ENCODE data around the gene LILRB5. TPM values are rescaled to one million over a fixed set of nuclear protein-coding genes. Genes with fewer than 3 reads are reported as not detected.
"Not testable (repeated sequence)": the region's sequence is repeated elsewhere in the genome, so short reads cannot be mapped to it uniquely, and the experiment has no call there.

The LILRB5 gene
- total RNA-seq, 1 donor from 2014 or later: not detected

GRCh38 chr19:54277111-54277615, 20.1 kb upstream of the LILRB5 start:
- DNase-seq (ENCODE audit: low read depth in 2 of 2): not testable (repeated sequence)

DNA sequence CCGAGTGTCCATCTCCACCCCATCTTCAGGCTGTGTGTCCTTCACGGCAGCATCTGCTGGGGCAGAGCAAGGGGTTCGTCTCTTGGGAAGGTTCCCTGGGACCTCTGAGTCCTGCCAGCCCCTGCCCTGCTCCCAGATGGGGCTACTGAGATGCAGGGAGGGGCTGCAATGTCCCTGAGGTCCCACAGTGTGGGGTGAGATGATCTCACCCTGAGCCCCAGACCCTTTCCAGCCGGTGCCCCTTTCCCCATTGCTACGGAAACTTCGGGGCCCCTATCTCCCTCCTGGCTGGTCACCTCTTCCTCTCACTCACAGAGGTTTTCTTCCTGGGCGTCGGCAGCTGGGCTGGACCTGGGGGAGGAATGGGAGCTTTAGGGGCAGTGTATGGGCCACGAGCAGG, 18.9 kb upstream of the LILRB5 start:
- no peak for DNase-seq (ENCODE audit: low read depth in 2 of 2)

DNA sequence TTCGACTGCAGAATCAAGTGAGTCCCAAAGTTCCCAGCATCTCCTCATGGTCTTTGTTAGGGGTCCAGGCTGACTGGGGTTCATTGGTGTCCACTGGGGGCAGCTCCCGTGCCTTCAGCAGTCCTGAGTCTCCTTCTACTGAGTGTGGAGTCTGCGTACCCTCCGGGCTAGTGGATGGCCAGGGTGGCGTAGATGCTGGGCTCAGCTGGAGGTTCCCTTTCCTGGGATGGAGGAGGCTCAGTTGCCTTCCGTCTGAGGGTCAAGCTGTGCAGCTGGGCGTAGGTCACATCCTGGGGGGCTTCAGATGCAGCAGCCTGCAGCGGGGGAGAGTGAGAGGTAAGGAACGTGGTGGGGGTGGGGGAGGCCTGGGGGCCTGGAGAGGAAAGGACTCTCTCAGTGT, 17.4 kb upstream of the LILRB5 start:
- not testable (repeated sequence) for DNase-seq (ENCODE audit: low read depth in 2 of 2)

DNA sequence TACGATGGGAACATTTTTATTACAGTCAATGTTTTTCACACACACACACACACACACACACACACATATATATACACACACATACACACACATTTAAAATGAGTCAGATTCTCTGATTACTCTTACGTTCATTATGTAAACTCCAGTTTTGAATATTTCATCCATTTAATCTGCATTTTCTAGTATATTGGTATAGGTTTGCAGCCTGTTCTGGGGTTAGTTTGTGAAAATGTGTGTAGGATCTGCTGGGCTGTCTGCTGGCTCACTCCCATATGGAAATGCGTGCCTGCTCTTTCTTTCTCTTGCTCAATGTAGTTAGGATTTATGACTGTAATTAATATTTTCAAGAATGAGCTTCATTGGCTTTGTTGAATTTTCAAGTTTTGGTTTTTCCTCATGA, 16.7 kb upstream of the LILRB5 start:
- no peak for DNase-seq (ENCODE audit: low read depth in 2 of 2)

DNA sequence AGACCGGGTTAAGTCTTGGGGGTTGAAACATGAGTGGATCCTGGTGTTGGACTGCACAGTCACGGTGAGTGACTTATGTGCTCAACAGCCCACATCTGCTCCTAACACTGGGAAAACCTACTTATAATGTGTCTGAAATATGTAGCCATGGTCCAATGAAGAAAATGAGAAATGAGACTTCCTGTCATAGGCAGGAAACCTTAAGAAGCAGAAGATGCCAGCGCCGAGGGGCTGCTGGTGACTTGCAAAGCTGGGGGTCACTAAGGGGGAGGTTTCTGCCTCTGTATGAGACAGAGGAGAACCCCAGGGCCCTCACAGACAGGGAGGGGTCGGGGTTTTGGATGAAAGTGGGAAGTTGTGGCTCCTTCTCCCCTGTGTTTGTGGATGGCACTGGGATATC, 15.1 kb upstream of the LILRB5 start:
- DNase-seq (ENCODE audit: low read depth in 2 of 2): not testable (repeated sequence)

DNA sequence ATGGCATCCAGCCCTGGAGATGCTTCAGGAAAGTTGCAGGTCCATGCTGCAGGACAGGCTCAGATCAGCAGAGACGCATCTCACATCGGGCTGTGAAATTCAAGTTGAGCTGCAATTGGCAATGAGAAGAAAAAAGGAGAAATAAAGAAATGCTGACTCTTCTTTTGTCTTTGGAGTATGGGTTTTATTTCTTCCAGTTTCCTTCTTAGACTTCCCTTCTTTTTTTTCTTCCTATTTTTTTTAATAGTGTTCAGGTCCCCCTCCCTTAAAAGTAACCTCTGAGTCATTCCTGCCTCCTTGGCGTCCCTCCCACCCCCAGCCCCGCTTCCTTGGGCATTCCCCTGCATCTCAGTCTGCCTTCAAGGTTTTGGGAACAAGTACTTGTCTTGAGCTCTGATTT, 14.5 kb upstream of the LILRB5 start:
- DNase-seq (ENCODE audit: low read depth in 2 of 2): not testable (repeated sequence)

DNA sequence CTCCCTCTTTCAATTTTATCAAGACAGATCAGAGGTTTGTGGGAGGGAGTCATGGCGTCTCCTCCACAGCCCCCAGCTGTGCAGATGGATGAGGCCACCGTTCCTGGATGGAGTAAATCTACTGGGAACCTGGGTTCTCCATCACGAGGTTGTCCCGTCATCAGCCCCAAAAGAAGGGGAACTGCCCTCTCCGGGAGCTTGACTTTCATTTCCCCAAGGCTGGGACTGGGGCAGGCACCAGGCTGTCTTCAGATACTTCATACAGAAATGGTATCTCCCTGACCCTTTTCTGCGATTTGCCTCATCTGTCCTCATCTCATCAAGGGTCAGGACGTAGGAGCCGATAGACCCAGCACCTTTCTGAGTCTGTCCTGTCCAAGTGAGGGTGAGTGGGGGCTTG, 14.0 kb upstream of the LILRB5 start:
- no peak for DNase-seq (ENCODE audit: low read depth in 2 of 2)

- DNase-seq (ENCODE audit: low read depth in 2 of 2): no peak
Measured at GRCh38 chr19:54268936-54269335, 11.9 kb upstream of the LILRB5 start.

GRCh38 chr19:54266133-54266532, 9.1 kb upstream of the LILRB5 start:
- peak; percentile 23 to 71 for DNase-seq (ENCODE audit: low read depth in 2 of 2)

GRCh38 chr19:54262470-54262869, 5.4 kb upstream of the LILRB5 start:
- DNase-seq (ENCODE audit: low read depth in 2 of 2): no peak

- DNase-seq (ENCODE audit: low read depth in 2 of 2): no peak
Measured at GRCh38 chr19:54262066-54262465, 5.0 kb upstream of the LILRB5 start.

DNA sequence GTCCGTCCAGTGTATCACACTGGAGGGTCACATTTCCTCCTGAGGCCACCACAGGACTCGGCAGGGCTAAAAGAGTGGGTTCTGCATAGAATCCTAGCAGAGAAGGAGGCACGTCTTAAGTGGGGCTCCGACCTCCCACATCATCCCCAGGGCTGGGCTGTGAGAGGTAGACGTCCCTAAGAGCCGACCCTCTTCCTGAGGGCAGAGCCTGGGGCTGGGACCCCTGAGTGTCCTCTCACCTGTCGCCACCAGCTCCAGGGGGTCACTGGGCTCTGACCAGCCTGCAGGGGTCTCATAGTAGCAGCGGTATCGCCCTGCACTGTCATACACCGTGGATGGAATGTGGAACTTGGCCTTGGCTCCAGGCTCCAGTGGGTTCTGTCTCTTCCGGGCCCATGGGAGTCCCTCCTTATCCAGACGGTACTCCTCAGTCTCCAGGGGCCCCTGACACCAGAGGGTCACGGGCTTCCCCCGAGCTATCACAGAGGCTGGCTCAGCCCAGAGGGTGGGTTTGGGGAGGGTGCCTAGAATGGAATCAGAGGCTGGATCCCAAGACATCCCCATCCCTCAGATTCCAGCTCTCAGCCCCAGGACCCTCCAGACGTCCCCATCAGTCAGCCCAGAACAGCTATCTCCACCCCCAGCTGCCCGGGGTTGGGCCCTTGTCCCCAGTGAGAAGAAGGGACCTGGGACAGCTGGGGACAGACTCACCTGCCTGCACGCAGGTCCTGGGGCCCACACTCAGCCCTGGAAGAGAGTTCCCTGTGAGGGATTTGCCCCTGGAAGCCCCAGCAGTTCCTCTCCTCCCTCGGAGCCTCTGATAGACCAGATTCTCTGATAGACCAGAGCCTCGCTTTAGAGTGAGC, 590 bp downstream of the LILRB5 start:
- no peak for DNase-seq (ENCODE audit: low read depth in 2 of 2)

DNA sequence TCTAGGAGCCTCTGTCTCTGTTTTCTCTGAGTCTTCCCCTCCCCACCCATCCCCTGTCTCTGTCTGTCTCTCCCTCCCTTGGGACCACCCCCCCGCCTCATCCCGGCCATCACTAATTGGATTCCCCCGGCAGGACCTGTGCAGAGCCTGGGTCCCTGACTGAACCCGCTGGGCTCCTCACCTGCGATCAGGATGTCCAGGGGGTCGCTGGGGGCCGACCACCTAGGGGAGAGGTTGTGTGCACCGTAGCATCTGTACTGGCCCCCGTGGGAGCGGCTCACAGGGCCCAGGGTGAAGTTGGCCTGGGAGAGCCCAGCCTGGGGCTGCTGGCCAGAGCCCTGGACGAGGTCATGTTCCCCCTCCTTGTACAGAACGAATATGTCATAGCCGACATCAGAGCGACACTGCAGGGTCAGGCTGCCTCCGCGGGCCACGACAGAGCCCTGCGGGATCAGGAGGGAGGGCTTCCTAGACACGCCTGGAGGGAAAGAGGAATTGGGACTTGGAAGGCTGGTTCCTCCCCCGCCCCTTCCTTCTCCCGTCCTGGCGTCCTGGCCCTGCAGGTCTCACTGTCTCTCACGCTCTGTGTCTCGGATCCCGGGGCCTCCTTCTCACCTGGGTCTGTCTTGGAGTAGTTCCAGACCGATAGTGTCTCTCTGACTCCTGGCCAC, 1.8 kb downstream of the LILRB5 start:
- no peak for DNase-seq (ENCODE audit: low read depth in 2 of 2)

DNA sequence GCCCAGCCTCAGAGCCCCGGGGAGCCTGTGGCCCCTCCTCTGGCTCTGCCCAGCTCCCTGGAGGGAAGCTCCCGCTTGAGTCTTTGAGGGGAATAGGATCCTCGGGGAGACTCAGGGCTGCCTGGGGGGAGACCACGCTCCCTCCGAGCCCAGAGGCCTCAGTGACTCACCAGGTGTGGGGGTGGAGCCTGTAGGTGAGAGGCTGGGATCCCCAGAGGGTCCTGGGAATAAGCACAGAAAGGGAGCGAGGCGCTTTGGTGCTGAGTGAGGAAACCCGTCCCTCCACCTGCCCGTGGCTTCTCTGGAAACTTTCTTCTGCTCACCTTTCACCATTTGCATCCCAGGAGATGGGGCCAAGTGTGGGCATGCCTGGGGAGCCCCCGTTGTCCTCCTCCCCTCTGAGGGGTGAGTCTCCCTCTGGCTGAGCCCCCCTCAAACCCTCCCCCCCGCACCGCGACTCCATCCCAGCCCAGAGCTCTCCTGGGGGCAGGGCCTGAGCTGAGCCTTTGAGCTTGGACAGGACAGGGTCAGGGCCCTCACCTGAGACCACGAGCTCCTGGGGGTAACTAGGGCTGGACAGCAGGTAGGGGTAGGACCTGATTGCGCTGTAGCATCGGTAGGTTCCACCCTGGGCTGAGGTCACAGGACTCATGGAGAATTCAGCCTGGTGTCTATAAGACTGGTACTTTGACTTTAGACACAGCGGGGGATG, 2.7 kb downstream of the LILRB5 start:
- DNase-seq (ENCODE audit: low read depth in 2 of 2): no peak

GRCh38 chr19:54253331-54254194, 3.5 kb downstream of the LILRB5 start:
- DNase-seq (ENCODE audit: low read depth in 2 of 2): no peak

DNA sequence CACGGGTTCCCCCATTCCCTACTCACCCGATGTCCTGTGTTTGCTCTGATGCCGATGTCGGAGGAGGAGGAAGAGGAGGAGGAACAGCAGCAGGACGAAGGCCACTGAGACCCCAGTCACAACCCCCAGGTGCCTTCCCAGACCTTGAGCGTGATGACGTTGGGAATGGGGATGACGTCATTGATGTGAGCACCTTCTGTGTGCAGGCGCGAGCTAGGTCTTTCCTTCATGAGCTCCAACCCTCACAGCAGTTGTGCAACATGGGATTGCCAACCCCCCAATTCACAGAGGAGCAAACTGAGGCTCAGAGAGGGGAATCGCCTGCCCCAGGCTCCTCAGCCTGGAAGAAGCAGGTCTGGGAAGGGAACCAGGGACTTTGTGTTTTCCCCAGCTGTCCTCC, 4.2 kb downstream of the LILRB5 start:
- DNase-seq (ENCODE audit: low read depth in 2 of 2): no peak

DNA sequence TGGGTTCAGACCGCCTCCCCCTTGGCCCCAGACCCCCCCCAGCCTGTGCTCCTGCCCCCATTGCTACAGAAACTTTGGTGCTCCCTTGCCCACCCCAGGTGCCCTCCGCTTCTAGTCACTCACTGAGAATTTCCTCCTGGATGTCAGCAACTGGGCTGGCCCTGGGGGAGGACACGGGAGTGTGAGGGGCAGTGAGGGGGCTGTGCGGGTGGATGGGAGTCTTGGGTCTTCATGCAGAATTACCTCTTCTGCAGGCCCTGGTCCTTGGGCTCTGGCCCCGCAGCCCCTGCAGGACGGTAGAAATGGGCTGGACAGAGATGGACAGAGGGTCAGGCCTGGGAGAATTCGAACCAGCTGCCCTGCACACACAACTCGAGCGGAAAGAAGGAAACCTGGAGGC, 4.8 kb downstream of the LILRB5 start:
- DNase-seq (ENCODE audit: low read depth in 2 of 2): no peak

DNA sequence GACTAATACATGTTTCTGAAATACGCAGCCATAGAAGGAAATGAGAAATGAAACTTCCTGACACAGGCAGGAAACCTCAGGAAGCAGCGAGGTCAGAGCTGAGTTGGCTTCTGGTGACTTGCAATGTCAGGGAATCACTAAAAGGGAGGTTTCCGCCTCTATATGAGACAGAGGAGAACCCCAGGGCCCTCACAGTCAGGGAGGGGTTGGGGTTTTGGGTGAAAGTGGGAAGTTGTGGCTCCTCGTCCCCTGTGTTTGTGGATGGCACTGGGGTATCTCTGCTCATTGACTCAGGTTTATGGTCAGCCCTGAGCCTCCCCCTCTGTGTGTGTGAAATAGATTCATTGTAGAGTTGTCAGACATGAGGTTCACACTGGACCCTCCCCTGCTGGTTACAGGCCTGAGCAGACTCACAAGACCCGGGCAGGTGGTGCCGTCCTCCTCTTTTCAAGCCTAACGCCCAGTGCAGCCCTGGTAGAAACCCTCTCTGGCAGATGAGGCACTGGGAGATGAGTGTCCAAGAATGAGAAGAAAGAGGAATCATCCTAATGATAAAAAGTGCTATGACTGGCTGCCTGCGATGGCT, 9.0 kb downstream of the LILRB5 start:
- peak in 1 of 2 donors; percentile 68 for DNase-seq (ENCODE audit: low read depth in 2 of 2)

GRCh38 chr19:54247106-54247930, 9.8 kb downstream of the LILRB5 start:
- DNase-seq (ENCODE audit: low read depth in 2 of 2): no peak

- DNase-seq (ENCODE audit: low read depth in 2 of 2): no peak
Measured at GRCh38 chr19:54245936-54246335, 11.1 kb downstream of the LILRB5 start.

Measured in dermis microvascular lymphatic vessel endothelial cell (primary cell).